ENCODE results near the gene CFAP46. TPM values are rescaled to one million over a fixed set of nuclear protein-coding genes. Genes with fewer than 3 reads are reported as not detected.

CFAP46 gene
- total and polyA plus RNA-seq, 2 donors = 0.09 to 0.34 TPM

GRCh38 chr10:132783165-132783939, 159.0 kb downstream of the CFAP46 start:
- Histone ChIP-seq H3K4me3 (ENCODE audit: low read length in 2 of 2) (no peak overlapping the region), H3K27me3 (ENCODE audit: control insufficient read depth in 2 of 2, insufficient read depth in 1 of 2, low read length in 1 of 2) (peaks cover 52 to 60% of the 10 kb centered on the region in 2 donors)
- WGBS = 89% methylated on average over 30 of the region's 30 CpGs

GRCh38 chr10:132781556-132781955, 160.8 kb downstream of the CFAP46 start:
- no peak overlapping the region for H3K27ac ChIP-seq (ENCODE audit: low read depth in 1 of 2, low read length in 1 of 2)
- 98% methylated on average over 20 of the region's 20 CpGs for WGBS
- H3K27me3 ChIP-seq (ENCODE audit: control insufficient read depth in 2 of 2, insufficient read depth in 1 of 2, low read length in 1 of 2) = peaks cover 34 to 42% of the 10 kb centered on the region in 2 donors
- no peak overlapping the region for H3K4me3 ChIP-seq (ENCODE audit: low read length in 2 of 2)
- DNase-seq (ENCODE audit: low read depth in 6 of 9, low spot score in 9 of 9) = no peak
- H3K9me3 ChIP-seq (ENCODE audit: control insufficient read depth in 2 of 2, insufficient read depth in 1 of 2, low read length in 1 of 2) = peaks cover 0 to 5% of the 10 kb centered on the region in 2 donors
- H3K4me1 ChIP-seq (ENCODE audit: control insufficient read depth in 2 of 2, insufficient read depth in 2 of 2, low read length in 2 of 2) = peaks cover 0 to 2% of the 10 kb centered on the region in 2 donors
- peaks cover 0 to 13% of the 10 kb centered on the region in 2 donors for H3K36me3 ChIP-seq (ENCODE audit: control insufficient read depth in 2 of 2, insufficient read depth in 2 of 2, low read length in 1 of 2)

More at GRCh38 chr10:132783165-132783939, 159.0 kb downstream of the CFAP46 start:
- H3K36me3 ChIP-seq (ENCODE audit: control insufficient read depth in 2 of 2, insufficient read depth in 2 of 2, low read length in 1 of 2) = peaks cover 0 to 9% of the 10 kb centered on the region in 2 donors
- peaks cover 0 to 2% of the 10 kb centered on the region in 2 donors for H3K4me1 ChIP-seq (ENCODE audit: control insufficient read depth in 2 of 2, insufficient read depth in 2 of 2, low read length in 2 of 2)
- H3K27ac ChIP-seq (ENCODE audit: low read depth in 1 of 2, low read length in 1 of 2) = no peak overlapping the region
- H3K9me3 ChIP-seq (ENCODE audit: control insufficient read depth in 2 of 2, insufficient read depth in 1 of 2, low read length in 1 of 2) = peaks cover 0 to 5% of the 10 kb centered on the region in 2 donors
- DNase-seq (ENCODE audit: low read depth in 6 of 9, low spot score in 9 of 9) = no peak

- DNase-seq (ENCODE audit: low read depth in 6 of 9, low spot score in 9 of 9) = no peak
- peaks cover 24 to 35% of the 10 kb centered on the region in 2 donors for H3K27me3 ChIP-seq (ENCODE audit: control insufficient read depth in 2 of 2, insufficient read depth in 1 of 2, low read length in 1 of 2)
- 96% methylated on average over 12 of the region's 12 CpGs for WGBS
- H3K9me3 ChIP-seq (ENCODE audit: control insufficient read depth in 2 of 2, insufficient read depth in 1 of 2, low read length in 1 of 2) = peaks cover 0 to 5% of the 10 kb centered on the region in 2 donors
- H3K4me1 ChIP-seq (ENCODE audit: control insufficient read depth in 2 of 2, insufficient read depth in 2 of 2, low read length in 2 of 2) = peaks cover 0 to 2% of the 10 kb centered on the region in 2 donors
- H3K27ac ChIP-seq (ENCODE audit: low read depth in 1 of 2, low read length in 1 of 2) = no peak overlapping the region
- no peak overlapping the region for H3K4me3 ChIP-seq (ENCODE audit: low read length in 2 of 2)
- peaks cover 0 to 13% of the 10 kb centered on the region in 2 donors for H3K36me3 ChIP-seq (ENCODE audit: control insufficient read depth in 2 of 2, insufficient read depth in 2 of 2, low read length in 1 of 2)
These were observed 162.0 kb downstream of the CFAP46 start for GRCh38 chr10:132780356-132780755.

- H3K4me1 ChIP-seq (ENCODE audit: control insufficient read depth in 2 of 2, insufficient read depth in 2 of 2, low read length in 2 of 2) = peaks cover 0 to 2% of the 10 kb centered on the region in 2 donors
- WGBS = 97% methylated on average over 41 of the region's 41 CpGs
- H3K9me3 ChIP-seq (ENCODE audit: control insufficient read depth in 2 of 2, insufficient read depth in 1 of 2, low read length in 1 of 2) = peaks cover 0 to 3% of the 10 kb centered on the region in 2 donors
- peaks cover 0 to 13% of the 10 kb centered on the region in 2 donors for H3K36me3 ChIP-seq (ENCODE audit: control insufficient read depth in 2 of 2, insufficient read depth in 2 of 2, low read length in 1 of 2)
- H3K27me3 ChIP-seq (ENCODE audit: control insufficient read depth in 2 of 2, insufficient read depth in 1 of 2, low read length in 1 of 2) = peaks cover 17 to 29% of the 10 kb centered on the region in 2 donors
- no peak overlapping the region for H3K4me3 ChIP-seq (ENCODE audit: low read length in 2 of 2)
- H3K27ac ChIP-seq (ENCODE audit: low read depth in 1 of 2, low read length in 1 of 2) = no peak overlapping the region
- no peak for DNase-seq (ENCODE audit: low read depth in 6 of 9, low spot score in 9 of 9)
These were observed 162.6 kb downstream of the CFAP46 start for GRCh38 chr10:132779549-132780294.

GRCh38 chr10:132777441-132777840, 164.9 kb downstream of the CFAP46 start:
- DNase-seq (ENCODE audit: low read depth in 6 of 9, low spot score in 9 of 9) = no peak
- peaks cover 0 to 2% of the 10 kb centered on the region in 2 donors for H3K9me3 ChIP-seq (ENCODE audit: control insufficient read depth in 2 of 2, insufficient read depth in 1 of 2, low read length in 1 of 2)
- no peak overlapping the region for H3K27ac ChIP-seq (ENCODE audit: low read depth in 1 of 2, low read length in 1 of 2)
- H3K4me1 ChIP-seq (ENCODE audit: control insufficient read depth in 2 of 2, insufficient read depth in 2 of 2, low read length in 2 of 2) = peaks cover 0 to 2% of the 10 kb centered on the region in 2 donors
- WGBS = 94% methylated on average over 14 of the region's 14 CpGs
- H3K36me3 ChIP-seq (ENCODE audit: control insufficient read depth in 2 of 2, insufficient read depth in 2 of 2, low read length in 1 of 2) = peaks cover 0 to 13% of the 10 kb centered on the region in 2 donors
- H3K27me3 ChIP-seq (ENCODE audit: control insufficient read depth in 2 of 2, insufficient read depth in 1 of 2, low read length in 1 of 2) = peaks cover 0 to 7% of the 10 kb centered on the region in 2 donors
- H3K4me3 ChIP-seq (ENCODE audit: low read length in 2 of 2) = no peak overlapping the region

- WGBS = 97% methylated on average over 18 of the region's 18 CpGs
- Histone ChIP-seq H3K27me3 (ENCODE audit: control insufficient read depth in 2 of 2, insufficient read depth in 1 of 2, low read length in 1 of 2) (peaks cover 0 to 2% of the 10 kb centered on the region in 2 donors), H3K4me3 (ENCODE audit: low read length in 2 of 2) (no peak overlapping the region), H3K4me1 (ENCODE audit: control insufficient read depth in 2 of 2, insufficient read depth in 2 of 2, low read length in 2 of 2) (peaks cover 0 to 2% of the 10 kb centered on the region in 2 donors), H3K36me3 (ENCODE audit: control insufficient read depth in 2 of 2, insufficient read depth in 2 of 2, low read length in 1 of 2) (peaks cover 0 to 12% of the 10 kb centered on the region in 2 donors), H3K27ac (ENCODE audit: low read depth in 1 of 2, low read length in 1 of 2) (no peak overlapping the region), H3K9me3 (ENCODE audit: control insufficient read depth in 2 of 2, insufficient read depth in 1 of 2, low read length in 1 of 2) (peaks cover 0 to 2% of the 10 kb centered on the region in 2 donors)
- no peak for DNase-seq (ENCODE audit: low read depth in 6 of 9, low spot score in 9 of 9)
These were observed 165.5 kb downstream of the CFAP46 start for GRCh38 chr10:132776821-132777220.

GRCh38 chr10:132776186-132776585, 166.2 kb downstream of the CFAP46 start:
- Histone ChIP-seq H3K4me1 (ENCODE audit: control insufficient read depth in 2 of 2, insufficient read depth in 2 of 2, low read length in 2 of 2) (peaks cover 0 to 2% of the 10 kb centered on the region in 2 donors), H3K4me3 (ENCODE audit: low read length in 2 of 2) (no peak overlapping the region), H3K9me3 (ENCODE audit: control insufficient read depth in 2 of 2, insufficient read depth in 1 of 2, low read length in 1 of 2) (peaks cover 0 to 3% of the 10 kb centered on the region in 2 donors), H3K36me3 (ENCODE audit: control insufficient read depth in 2 of 2, insufficient read depth in 2 of 2, low read length in 1 of 2) (peaks cover 0 to 10% of the 10 kb centered on the region in 2 donors), H3K27ac (ENCODE audit: low read depth in 1 of 2, low read length in 1 of 2) (no peak overlapping the region), H3K27me3 (ENCODE audit: control insufficient read depth in 2 of 2, insufficient read depth in 1 of 2, low read length in 1 of 2) (no peaks in the 10 kb centered on the region)
- DNase-seq (ENCODE audit: low read depth in 6 of 9, low spot score in 9 of 9) = no peak
- 98% methylated on average over 18 of the region's 18 CpGs for WGBS

- Histone ChIP-seq H3K27me3 (ENCODE audit: control insufficient read depth in 2 of 2, insufficient read depth in 1 of 2, low read length in 1 of 2) (no peaks in the 10 kb centered on the region), H3K36me3 (ENCODE audit: control insufficient read depth in 2 of 2, insufficient read depth in 2 of 2, low read length in 1 of 2) (peaks cover 0 to 14% of the 10 kb centered on the region in 2 donors), H3K27ac (ENCODE audit: low read depth in 1 of 2, low read length in 1 of 2) (no peak overlapping the region), H3K4me3 (ENCODE audit: low read length in 2 of 2) (no peak overlapping the region), H3K4me1 (ENCODE audit: control insufficient read depth in 2 of 2, insufficient read depth in 2 of 2, low read length in 2 of 2) (peaks cover 0 to 2% of the 10 kb centered on the region in 2 donors), H3K9me3 (ENCODE audit: control insufficient read depth in 2 of 2, insufficient read depth in 1 of 2, low read length in 1 of 2) (peaks cover 1 to 13% of the 10 kb centered on the region in 2 donors)
- 92% methylated on average over 22 of the region's 22 CpGs for WGBS
- DNase-seq (ENCODE audit: low read depth in 6 of 9, low spot score in 9 of 9) = peak in 2 of 9 donors; percentile 1 to 51
These were observed 167.2 kb downstream of the CFAP46 start for GRCh38 chr10:132774902-132775863.
